Esophagus squamous epithelium (tissue), 5 donors: ENCODE measurements around the gene GSTO2. TPM values are rescaled to one million over a fixed set of nuclear protein-coding genes. Genes with fewer than 3 reads are reported as not detected.

Experiments
- DNase-seq: peaks from one replicate; lab custom pipeline; 2025; lab: John Stamatoyannopoulos, UW
- H3K27ac ChIP-seq, 4 donors: fragments of 200-600 bp; sonication (generic); one replicate each; pipeline ENCODE4 v1.5.1; 2016 to 2019; ENCODE audit warnings: mild to moderate bottlenecking in 1 of 4
- H3K27me3 ChIP-seq, 4 donors: fragments of 200-600 bp; sonication (generic); 1 replicate in 3 of 4; 2 replicates in 1 of 4; pipeline versions ENCODE4 v1.5.1 to v1.6.0; 2017 to 2021; ENCODE audit warnings: antibody characterized with exemption in 1 of 4
- H3K36me3 ChIP-seq, 3 donors: fragments of 200-600 bp; sonication (generic); one replicate each; pipeline ENCODE4 v1.5.1; 2016 to 2019
- H3K4me1 ChIP-seq, 3 donors: fragments of 200-600 bp; sonication (generic); one replicate each; pipeline ENCODE4 v1.5.1; 2017 to 2019
- H3K4me3 ChIP-seq, 4 donors: fragments of 200-600 bp; sonication (generic); 1 replicate in 3 of 4; 2 replicates in 1 of 4; pipeline ENCODE4 v1.5.1; 2016 to 2019; ENCODE audit warnings: mild to moderate bottlenecking in 2 of 4, moderate library complexity in 1 of 4
- H3K9me3 ChIP-seq, 3 donors: fragments of 200-600 bp; sonication (generic); one replicate each; pipeline ENCODE4 v1.5.1; 2016 to 2019
- CTCF ChIP-seq, 6 experiments: fragments of 450-650 bp in 4 of 6; fragments of 200-600 bp in 2 of 6; sonication (generic) in 2 of 6; IDR thresholded peaks; one replicate each; pipeline ENCODE4 v1.5.1; 2016 to 2019; ENCODE audit warnings: antibody characterized with exemption in 6 of 6, mild to moderate bottlenecking in 4 of 6, moderate library complexity in 4 of 6
- POLR2A ChIP-seq, 4 donors: fragments of 450-650 bp; IDR thresholded peaks; one replicate each; pipeline ENCODE4 v1.6.1; 2017; ENCODE audit warnings: antibody characterized with exemption in 4 of 4, mild to moderate bottlenecking in 4 of 4, moderate library complexity in 3 of 4
- WGBS, 2 donors: methylation state at CpG; one replicate each; pipeline ENCODE4 v1.1.5; 2018; 5-methylcytosine and 5-hydroxymethylcytosine counted together
- intact Hi-C: fragments of 100-400 bp; cut with DNase I; formaldehyde crosslinking; loops from one replicate; pipeline ENCODE4 v1.15.0; 2022
- total RNA-seq, 4 donors: library from RNA; depleted of rRNA; stranded (reverse); fragments of >200 nt; gene quantifications; one replicate each; pipeline ENCODE4 v1.1.0, GENCODE V29; 2016
- donor health status: DM: yes; HTN: yes; CAD: no.

Gene GSTO2
- total RNA-seq, result 10 to 100 TPM in 2 of 4 donors, 1 to 10 TPM in 2; 6.1 to 20.6 (median 13.8) TPM

GRCh38 chr10:104268713-104269645, at the start of gene GSTO2:
TSS of gene GSTO2 (plus strand) at chr10:104269184. CDS start at chr10:104274916, 5,732 bp downstream.
- Histone ChIP-seq H3K4me3 (peak within 1 kb of the TSS; percentile 75 to 96 (median 81)), H3K36me3 (peaks cover 0 to 48% (median 31%) of the 10 kb centered on the region in 3 donors), H3K27ac (peak within 1 kb of the TSS; percentile 85 to 95 (median 94)), H3K27me3 (no peaks in the 10 kb centered on the region), H3K9me3 (no peaks in the 10 kb centered on the region), H3K4me1 (peaks cover 0 to 25% (median 12%) of the 10 kb centered on the region in 3 donors)
- TF ChIP-seq CTCF (IDR thresholded peaks at IDR 0.05) (peak in 2 of 6 experiments; percentile 5 to 8), POLR2A (IDR thresholded peaks at IDR 0.05) (peak in 2 of 4 donors; percentile 63 to 71)
- WGBS, 2 donors, result 6 to 23% methylated on average over 10 to 29 of the region's 59 CpGs
- intact Hi-C loops, result loop anchor here (10.0 kb wide), 1 partner anchor 144 kb away; the partner anchor contains the start of gene SFR1
- DNase-seq, result peak; percentile 94

GRCh38 chr10:104220522-104220921, 48.5 kb upstream of the GSTO2 start:
- DNase-seq, result no peak
- intact Hi-C loops, result no loop called here
- Histone ChIP-seq H3K4me3 (no peak overlapping the region), H3K27ac (no peak overlapping the region), H3K27me3 (peaks cover 0 to 17% (median 0%) of the 10 kb centered on the region in 4 donors), H3K36me3 (no peaks in the 10 kb centered on the region), H3K4me1 (no peaks in the 10 kb centered on the region), H3K9me3 (no peaks in the 10 kb centered on the region)
- TF ChIP-seq CTCF (IDR thresholded peaks at IDR 0.05) (no peak), POLR2A (IDR thresholded peaks at IDR 0.05) (no peak)
- WGBS, 2 donors, result 20 to 51% methylated on average over 2 of the region's 2 CpGs

- TF ChIP-seq CTCF (IDR thresholded peaks at IDR 0.05), result no peak
- no peak for TF ChIP-seq POLR2A (IDR thresholded peaks at IDR 0.05)
- intact Hi-C loops, result no loop called here
- no peak overlapping the region for H3K4me3 ChIP-seq
- no peaks in the 10 kb centered on the region for H3K9me3 ChIP-seq
- no peaks in the 10 kb centered on the region for H3K36me3 ChIP-seq
- peaks cover 0 to 7% (median 0%) of the 10 kb centered on the region in 4 donors for H3K27me3 ChIP-seq
- no peak overlapping the region for H3K27ac ChIP-seq
- H3K4me1 ChIP-seq, result no peaks in the 10 kb centered on the region
- DNase-seq, result no peak
Measured at GRCh38 chr10:104223304-104223703, 45.7 kb upstream of the GSTO2 start.

- Histone ChIP-seq H3K27ac (no peak overlapping the region), H3K9me3 (no peaks in the 10 kb centered on the region), H3K27me3 (peaks cover 0 to 9% (median 0%) of the 10 kb centered on the region in 4 donors), H3K4me1 (peaks cover 8 to 16% (median 9%) of the 10 kb centered on the region in 3 donors), H3K4me3 (no peak overlapping the region), H3K36me3 (no peaks in the 10 kb centered on the region)
- no peak for TF ChIP-seq POLR2A (IDR thresholded peaks at IDR 0.05)
- no peak for TF ChIP-seq CTCF (IDR thresholded peaks at IDR 0.05)
- intact Hi-C loops, result no loop called here
- DNase-seq, result no peak
- WGBS, 2 donors, result 65 to 80% methylated on average over 4 of the region's 4 CpGs
Measured at GRCh38 chr10:104230490-104230889, 38.5 kb upstream of the GSTO2 start.
